ENCODE measurements around the gene FTCD.
"Not testable (repeated sequence)": the region's sequence is repeated elsewhere in the genome, so short reads cannot be mapped to it uniquely, and the experiment has no call there.

The FTCD gene

GRCh38 chr21:46188226-46189212 lies 33.1 kb upstream of the FTCD start:
- no peak for FAIRE-seq

- FAIRE-seq, result no peak
These were observed 32.4 kb upstream of the FTCD start for GRCh38 chr21:46187814-46188213.

- FAIRE-seq, result no peak
These were observed 31.9 kb upstream of the FTCD start for GRCh38 chr21:46187261-46187660.

- FAIRE-seq, result no peak
These were observed 30.3 kb upstream of the FTCD start for GRCh38 chr21:46185716-46186115.

- no peak for FAIRE-seq
These were observed 29.5 kb upstream of the FTCD start for GRCh38 chr21:46184625-46185555.

- no peak for FAIRE-seq
These were observed 28.7 kb upstream of the FTCD start, which contains the start of gene SPATC1L for GRCh38 chr21:46183910-46184624. Gene SPATC1L (minus strand): TSS chr21:46184459. CDS start chr21:46182816, 1,643 bp downstream.

- FAIRE-seq, result not testable (repeated sequence)
These were observed 28.0 kb upstream of the FTCD start for GRCh38 chr21:46183337-46183909.

- no peak for FAIRE-seq
These were observed 27.4 kb upstream of the FTCD start for GRCh38 chr21:46182548-46183336.

- no peak for FAIRE-seq
These were observed 26.7 kb upstream of the FTCD start for GRCh38 chr21:46181953-46182547.

- FAIRE-seq, result no peak
These were observed 26.1 kb upstream of the FTCD start for GRCh38 chr21:46181436-46181835.

- no peak for FAIRE-seq
These were observed 25.5 kb upstream of the FTCD start for GRCh38 chr21:46180778-46181391.

GRCh38 chr21:46180079-46180722 lies 24.8 kb upstream of the FTCD start:
- FAIRE-seq, result no peak

GRCh38 chr21:46179708-46180078 lies 24.3 kb upstream of the FTCD start:
- FAIRE-seq, result no peak

GRCh38 chr21:46178961-46179360 lies 23.6 kb upstream of the FTCD start:
- no peak for FAIRE-seq

GRCh38 chr21:46176443-46177129 lies 21.2 kb upstream of the FTCD start:
- FAIRE-seq, result not testable (repeated sequence)

GRCh38 chr21:46173573-46173972 lies 18.2 kb upstream of the FTCD start:
- FAIRE-seq, result no peak

- FAIRE-seq, result no peak
These were observed 17.6 kb upstream of the FTCD start for GRCh38 chr21:46172863-46173528.

GRCh38 chr21:46171996-46172862 lies 16.9 kb upstream of the FTCD start:
- no peak for FAIRE-seq

Measured in A204.1 (cell line).